IMR-90 (cell line): ENCODE results near the gene UBA1. TPM values are rescaled to one million over a fixed set of nuclear protein-coding genes. Genes with fewer than 3 reads are reported as not detected.

ENCODE experiments used
- ATAC-seq: fragments of 200-7000 bp; cut with Tn5 transposase; 2 replicates; pipeline ENCODE4 v1.9.1; 2020; ENCODE audit warnings: low read depth, mild to moderate bottlenecking, moderate library complexity
- BruUV-seq: library from RNA; stranded (reverse); fragments of 400-500 nt; replicated peaks from 2 replicates; lab custom pipeline; 2021; lab: Mats Ljungman, UMichigan
- CTCF ChIA-PET: fragments of 300-600 bp; formaldehyde crosslinking; extraction: SDS; loops from one replicate; lab custom pipeline; 2021; ENCODE audit warnings: antibody characterized with exemption; lab: Yijun Ruan, JAX
- POLR2A ChIA-PET: fragments of 300-600 bp; sonication (Branson Sonifier 250); formaldehyde crosslinking; loops from one replicate; lab custom pipeline; 2022; ENCODE audit warnings: antibody characterized with exemption; ENCODE audit not compliant: unreplicated experiment; lab: Charles Lee
- DNase-seq: peaks from one replicate; pipeline ENCODE4 v3.0.0; 2013
- H2AFZ ChIP-seq: replicated peaks from 2 replicates; pipeline ENCODE3; 2013; ENCODE audit warnings: low read length, mild to moderate bottlenecking; ENCODE audit not compliant: poor library complexity
- H2AK5ac ChIP-seq: 2 replicates; pipeline ENCODE4 v1.6.1; 2013; ENCODE audit warnings: low read depth, low read length, inconsistent platforms
- H2AK9ac ChIP-seq: replicated peaks from 2 replicates; pipeline ENCODE3; 2013; ENCODE audit warnings: mild to moderate bottlenecking, low read depth, low read length, moderate library complexity; ENCODE audit not compliant: poor library complexity
- H2BK120ac ChIP-seq: 2 replicates; pipeline ENCODE4 v1.6.1; 2013; ENCODE audit warnings: low read depth, low read length, inconsistent platforms
- H2BK15ac ChIP-seq: 3 replicates; pipeline ENCODE4 v1.6.1; 2013; ENCODE audit warnings: low read depth, low read length, inconsistent platforms
- H2BK20ac ChIP-seq: 2 replicates; pipeline ENCODE4 v1.6.1; 2013; ENCODE audit warnings: low read depth, mild to moderate bottlenecking, inconsistent platforms, low read length, moderate library complexity
- H2BK5ac ChIP-seq: 2 replicates; pipeline ENCODE4 v1.6.1; 2013; ENCODE audit warnings: mild to moderate bottlenecking, low read depth, low read length, inconsistent platforms; ENCODE audit not compliant: poor library complexity, severe bottlenecking
- H3K14ac ChIP-seq: replicated peaks from 2 replicates; pipeline ENCODE4 v1.6.1; 2013; ENCODE audit warnings: low read depth, low read length, inconsistent platforms
- H3K18ac ChIP-seq: 2 replicates; pipeline ENCODE4 v1.6.1; 2013; ENCODE audit warnings: low read depth, low read length, control low read depth
- H3K23ac ChIP-seq: 2 replicates; pipeline ENCODE4 v1.6.1; 2013; ENCODE audit warnings: low read depth, low read length, inconsistent platforms
- H3K27ac ChIP-seq: 2 replicates; pipeline ENCODE4 v1.5.1; 2013; ENCODE audit warnings: mild to moderate bottlenecking, control low read depth, low read length; ENCODE audit not compliant: insufficient read depth
- H3K27me3 ChIP-seq: 2 replicates; pipeline ENCODE4 v1.6.1; 2013; ENCODE audit warnings: low read length; ENCODE audit not compliant: control insufficient read depth, insufficient read depth
- H3K36me3 ChIP-seq: 2 replicates; pipeline ENCODE4 v1.6.1; 2013; ENCODE audit warnings: low read length, mixed read lengths; ENCODE audit not compliant: control insufficient read depth, insufficient read depth
- H3K4ac ChIP-seq: 2 replicates; pipeline ENCODE4 v1.6.1; 2013; ENCODE audit warnings: low read depth, low read length, inconsistent platforms
- H3K4me1 ChIP-seq: 2 replicates; pipeline ENCODE4 v1.6.1; 2013; ENCODE audit warnings: low read length, mixed read lengths; ENCODE audit not compliant: control insufficient read depth, insufficient read depth
- H3K4me2 ChIP-seq: 2 replicates; pipeline ENCODE4 v1.6.1; 2013; ENCODE audit warnings: low read depth, mild to moderate bottlenecking, control low read depth, low read length, moderate library complexity
- H3K4me3 ChIP-seq: 2 replicates; pipeline ENCODE4 v1.5.1; 2013; ENCODE audit warnings: low read depth, mild to moderate bottlenecking, control low read depth, low read length, moderate library complexity; ENCODE audit not compliant: insufficient read depth
- H3K56ac ChIP-seq: 2 replicates; pipeline ENCODE4 v1.6.1; 2013; ENCODE audit warnings: low read length, inconsistent platforms; ENCODE audit not compliant: insufficient read depth; ENCODE audit errors: extremely low read depth
- H3K79me1 ChIP-seq, 2 experiments: 2 replicates each; pipeline ENCODE4 v1.6.1; 2013; ENCODE audit warnings: low read length in 2 of 2, inconsistent platforms in 1 of 2, low read depth in 1 of 2
- H3K9ac ChIP-seq: 2 replicates; pipeline ENCODE4 v1.6.1; 2013; ENCODE audit warnings: low read depth, low read length, control low read depth
- H3K9me1 ChIP-seq: 2 replicates; pipeline ENCODE4 v1.6.1; 2013; ENCODE audit warnings: low read length, inconsistent platforms; ENCODE audit not compliant: insufficient read depth
- H3K9me3 ChIP-seq: 2 replicates; pipeline ENCODE4 v1.6.1; 2013; ENCODE audit warnings: low read length; ENCODE audit not compliant: control insufficient read depth, insufficient read depth
- H4K20me1 ChIP-seq: 2 replicates; pipeline ENCODE4 v1.6.1; 2013; ENCODE audit warnings: low read length, inconsistent platforms; ENCODE audit not compliant: insufficient read depth
- H4K5ac ChIP-seq: 2 replicates; pipeline ENCODE4 v1.6.1; 2013; ENCODE audit warnings: mild to moderate bottlenecking, low read depth, low read length, control low read depth
- H4K8ac ChIP-seq, 2 experiments: 2 replicates each; pipeline ENCODE4 v1.6.1; 2013; ENCODE audit warnings: low read depth in 2 of 2, low read length in 2 of 2, control low read depth in 1 of 2, inconsistent platforms in 1 of 2
- H4K91ac ChIP-seq: 2 replicates; pipeline ENCODE4 v1.6.1; 2013; ENCODE audit warnings: low read depth, low read length, inconsistent platforms; ENCODE audit not compliant: insufficient read depth
- BHLHE40 ChIP-seq: fragments of 150-350 bp; IDR thresholded peaks from 2 replicates; pipeline ENCODE4 v1.6.1; 2016; ENCODE audit warnings: mild to moderate bottlenecking, low read depth, low read length
- CEBPB ChIP-seq: IDR thresholded peaks from 2 replicates; pipeline ENCODE4 v1.6.1; 2012; ENCODE audit warnings: low read depth, low read length, improper control_type of control experiment
- CHD1 ChIP-seq: IDR thresholded peaks from 2 replicates; pipeline ENCODE4 v1.6.1; 2012; ENCODE audit warnings: low read depth, low read length, improper control_type of control experiment
- CTCF ChIP-seq: conservative IDR thresholded peaks from 2 replicates; pipeline ENCODE4 v1.5.1; 2012; ENCODE audit warnings: mild to moderate bottlenecking, low read depth, low read length, improper control_type of control experiment
- ELK1 ChIP-seq: fragments of 150-350 bp; IDR thresholded peaks from 2 replicates; pipeline ENCODE4 v1.6.1; 2016; ENCODE audit warnings: low read depth, mild to moderate bottlenecking, low read length, moderate library complexity, borderline replicate concordance
- FOS ChIP-seq: fragments of 150-350 bp; IDR thresholded peaks from 2 replicates; pipeline ENCODE4 v1.6.1; 2016; ENCODE audit warnings: low read depth, low read length
- MAFK ChIP-seq: IDR thresholded peaks from 2 replicates; pipeline ENCODE4 v1.6.1; 2012; ENCODE audit warnings: low read depth, low read length, improper control_type of control experiment
- MAZ ChIP-seq: IDR thresholded peaks from 2 replicates; pipeline ENCODE4 v1.6.1; 2012; ENCODE audit warnings: low read depth, mild to moderate bottlenecking, low read length, improper control_type of control experiment, moderate library complexity, borderline replicate concordance
- MXI1 ChIP-seq: IDR thresholded peaks from 2 replicates; pipeline ENCODE4 v1.6.1; 2012; ENCODE audit warnings: low read depth, mild to moderate bottlenecking, low read length, moderate library complexity, borderline replicate concordance
- NFE2L2 ChIP-seq: fragments of 150-350 bp; IDR thresholded peaks from 2 replicates; pipeline ENCODE4 v1.6.1; 2016; ENCODE audit warnings: low read depth, mild to moderate bottlenecking, low read length
- POLR2A ChIP-seq: IDR thresholded peaks from 2 replicates; pipeline ENCODE4 v1.6.1; 2012; ENCODE audit warnings: mild to moderate bottlenecking, low read depth, low read length
- RAD21 ChIP-seq: IDR thresholded peaks from 2 replicates; pipeline ENCODE4 v1.6.1; 2012; ENCODE audit warnings: low read length, improper control_type of control experiment
- RCOR1 ChIP-seq: IDR thresholded peaks from 2 replicates; pipeline ENCODE4 v1.6.1; 2012; ENCODE audit warnings: mild to moderate bottlenecking, low read length, improper control_type of control experiment; ENCODE audit not compliant: insufficient replicate concordance
- RFX5 ChIP-seq: IDR thresholded peaks from 2 replicates; pipeline ENCODE4 v1.8.0; 2012; ENCODE audit warnings: low read depth, mild to moderate bottlenecking, low read length, moderate library complexity
- SMC3 ChIP-seq: fragments of 150-350 bp; IDR thresholded peaks from 2 replicates; pipeline ENCODE4 v1.6.1; 2016; ENCODE audit warnings: low read depth, mild to moderate bottlenecking, antibody characterized with exemption, low read length, moderate library complexity
- USF2 ChIP-seq: fragments of 150-350 bp; IDR thresholded peaks from 2 replicates; pipeline ENCODE4 v1.6.1; 2017; ENCODE audit warnings: mild to moderate bottlenecking, antibody characterized with exemption, low read length, low read depth
- WGBS, 2 experiments: methylation state at CpG; one replicate each; pipeline versions ENCODE4 v1.1.5 to v1.1.7; 2013; ENCODE audit warnings: missing lambda C conversion rate in 2 of 2; ENCODE audit not compliant: insufficient read length in 1 of 2; ENCODE audit errors: extremely low coverage in 2 of 2; 5-methylcytosine and 5-hydroxymethylcytosine counted together
- dilution Hi-C: fragments of 300-500 bp; cut with HindIII; formaldehyde crosslinking; loops from one replicate; pipeline ENCODE4 v1.14.3; 2018; ENCODE audit warnings: low sequenced_read_pairs; ENCODE audit not compliant: unreplicated experiment
- in situ Hi-C: fragments of 300-500 bp; cut with MboI; formaldehyde crosslinking; loops from 3 replicates; pipeline ENCODE4 v1.14.3; 2019; ENCODE audit warnings: low sequenced_read_pairs, inconsistent platforms, mixed read lengths
- intact Hi-C: fragments of 100-400 bp; cut with micrococcal nuclease; formaldehyde crosslinking; loops from 2 replicates; pipeline ENCODE4 v1.10.0; 2022
- polyA plus RNA-seq, 3 experiments: library from polyadenylated mRNA; depleted of rRNA; stranded (reverse); fragments of >200 nt; gene quantifications; 2 replicates each; pipeline ENCODE4 v1.2.3, GENCODE V29; 2012; ENCODE audit warnings: low replicate concordance in 1 of 3
- total RNA-seq: library from RNA; depleted of rRNA; stranded (reverse); fragments of >200 nt; gene quantifications from 2 replicates; pipeline ENCODE4 v1.2.3, GENCODE V29; 2012

Gene UBA1
- total and polyA plus RNA-seq, 2 of the 4 experiments (the other 2 are of a cell fraction) = 299 to 343 TPM

- BruUV-seq = no TSS peak
These were observed 54.3 kb downstream of the UBA1 start for GRCh38 chrX:47247999-47248320.

More at GRCh38 chrX:47247999-47248320, 54.3 kb downstream of the UBA1 start:
- no peak overlapping the region for H4K5ac ChIP-seq
- H2AK5ac ChIP-seq = no peak overlapping the region
- H3K4me3 ChIP-seq = no peak overlapping the region
- H2BK15ac ChIP-seq = no peak overlapping the region
- 87% methylated on average over 4 of the region's 13 CpGs; no CpG with 5 or more reads in 1 of the 2 experiments for WGBS, 2 experiments
- H3K9me1 ChIP-seq = no peaks in the 10 kb centered on the region
- H3K4me2 ChIP-seq = no peak overlapping the region
- dilution Hi-C loops = no loop called here
- H2AFZ ChIP-seq = no peak overlapping the region
- H3K23ac ChIP-seq = no peak overlapping the region
- H2BK120ac ChIP-seq = no peak overlapping the region
- no peak overlapping the region; the same call in 1 of the 2 replicates for H3K56ac ChIP-seq
- ChIA-PET POLR2A (no interaction called here), CTCF (no interaction called here)
- H3K4ac ChIP-seq = no peak overlapping the region
- no peak for DNase-seq
- H3K14ac ChIP-seq = no peak overlapping the region
- peaks cover 17% of the 10 kb centered on the region for H3K27me3 ChIP-seq
- H3K9me3 ChIP-seq = no peaks in the 10 kb centered on the region
- H4K91ac ChIP-seq = no peak overlapping the region
- H2BK20ac ChIP-seq = no peak overlapping the region
- in situ Hi-C loops = no loop called here
- H3K36me3 ChIP-seq = peaks cover 24% of the 10 kb centered on the region
- no peak overlapping the region for H4K8ac ChIP-seq
- H3K9ac ChIP-seq = no peak overlapping the region
- no peak for ATAC-seq
- intact Hi-C loops = no loop called here
- H4K20me1 ChIP-seq = no peaks in the 10 kb centered on the region; the same call in none of the 2 replicates
- no peak overlapping the region for H3K18ac ChIP-seq
- H3K79me1 ChIP-seq = no peaks in the 10 kb centered on the region
- H2AK9ac ChIP-seq = no peak overlapping the region
- no peaks in the 10 kb centered on the region for H3K4me1 ChIP-seq
- TF ChIP-seq RCOR1 (no peak), NFE2L2 (no peak), BHLHE40 (no peak), ELK1 (no peak), USF2 (no peak), FOS (no peak), CEBPB (no peak), MAFK (no peak), MAZ (no peak), SMC3 (no peak), CHD1 (no peak), CTCF (no peak), MXI1 (no peak), RAD21 (no peak), POLR2A (no peak), RFX5 (no peak)
- H3K27ac ChIP-seq = no peak overlapping the region
- H2BK5ac ChIP-seq = no peak overlapping the region
